ENCODE data around the gene MDH1B.

MDH1B gene

GRCh38 chr2:206696910-206697309, 68.2 kb downstream of the MDH1B start:
- Histone ChIP-seq H3K27ac (replicated peaks) (no peak overlapping the region), H3K27me3 (ENCODE audit: insufficient read depth, poor library complexity, severe bottlenecking) (no peaks in the 10 kb centered on the region), H3K4me3 (replicated peaks; ENCODE audit: insufficient read depth, low read length) (no peak overlapping the region)
- no peak for DNase-seq (ENCODE audit: low read depth in 1 of 2, low spot score in 1 of 2)
- TF ChIP-seq GABPA (IDR thresholded peaks at IDR 0.05; ENCODE audit: low read depth) (no peak), CTCF (IDR thresholded peaks at IDR 0.05; ENCODE audit: insufficient read depth, low read length) (no peak), POLR2AphosphoS5 (IDR thresholded peaks at IDR 0.05; ENCODE audit: low read depth) (no peak), REST (IDR thresholded peaks at IDR 0.05; ENCODE audit: insufficient replicate concordance, low read depth) (no peak), SPI1 (IDR thresholded peaks at IDR 0.05; ENCODE audit: borderline replicate concordance, low read depth) (no peak)

GRCh38 chr2:206693399-206694137, 71.6 kb downstream of the MDH1B start:
- Histone ChIP-seq H3K4me3 (replicated peaks; ENCODE audit: insufficient read depth, low read length) (no peak overlapping the region), H3K27ac (replicated peaks) (no peak overlapping the region), H3K27me3 (ENCODE audit: insufficient read depth, poor library complexity, severe bottlenecking) (no peaks in the 10 kb centered on the region)
- peak; percentile 15 to 44 for DNase-seq (ENCODE audit: low read depth in 1 of 2, low spot score in 1 of 2)
- no peak for TF ChIP-seq GABPA (IDR thresholded peaks at IDR 0.05; ENCODE audit: low read depth)
- peak; percentile 34 for TF ChIP-seq CTCF (IDR thresholded peaks at IDR 0.05; ENCODE audit: insufficient read depth, low read length)

- H3K4me3 ChIP-seq (replicated peaks; ENCODE audit: insufficient read depth, low read length): no peak overlapping the region
- no peaks in the 10 kb centered on the region for H3K27me3 ChIP-seq (ENCODE audit: insufficient read depth, poor library complexity, severe bottlenecking)
- H3K27ac ChIP-seq (replicated peaks): no peak overlapping the region
- DNase-seq (ENCODE audit: low read depth in 1 of 2, low spot score in 1 of 2): no peak
- TF ChIP-seq GABPA (IDR thresholded peaks at IDR 0.05; ENCODE audit: low read depth): no peak
- no peak for TF ChIP-seq SPI1 (IDR thresholded peaks at IDR 0.05; ENCODE audit: borderline replicate concordance, low read depth)
- TF ChIP-seq CTCF (IDR thresholded peaks at IDR 0.05; ENCODE audit: insufficient read depth, low read length): no peak
- TF ChIP-seq REST (IDR thresholded peaks at IDR 0.05; ENCODE audit: insufficient replicate concordance, low read depth): no peak
- no peak for TF ChIP-seq POLR2AphosphoS5 (IDR thresholded peaks at IDR 0.05; ENCODE audit: low read depth)
These were observed 72.2 kb downstream of the MDH1B start for GRCh38 chr2:206692971-206693370.

- Histone ChIP-seq H3K4me3 (replicated peaks; ENCODE audit: insufficient read depth, low read length) (no peak overlapping the region), H3K27ac (replicated peaks) (no peak overlapping the region), H3K27me3 (ENCODE audit: insufficient read depth, poor library complexity, severe bottlenecking) (no peaks in the 10 kb centered on the region)
- TF ChIP-seq GABPA (IDR thresholded peaks at IDR 0.05; ENCODE audit: low read depth): no peak
- no peak for TF ChIP-seq POLR2AphosphoS5 (IDR thresholded peaks at IDR 0.05; ENCODE audit: low read depth)
- TF ChIP-seq CTCF (IDR thresholded peaks at IDR 0.05; ENCODE audit: insufficient read depth, low read length): no peak
- no peak for TF ChIP-seq REST (IDR thresholded peaks at IDR 0.05; ENCODE audit: insufficient replicate concordance, low read depth)
- no peak for TF ChIP-seq SPI1 (IDR thresholded peaks at IDR 0.05; ENCODE audit: borderline replicate concordance, low read depth)
- DNase-seq (ENCODE audit: low read depth in 1 of 2, low spot score in 1 of 2): no peak
These were observed 76.1 kb downstream of the MDH1B start for GRCh38 chr2:206688990-206689389.
